Measurements from ENCODE around the gene PNPLA8. TPM values are rescaled to one million over a fixed set of nuclear protein-coding genes. Genes with fewer than 3 reads are reported as not detected.
A peak's percentile ranks its signal among the peaks of the same experiment; 100 is the strongest.

Gene PNPLA8
- total RNA-seq, 1 donor from 2014 or later, result 27.4 TPM

DNA sequence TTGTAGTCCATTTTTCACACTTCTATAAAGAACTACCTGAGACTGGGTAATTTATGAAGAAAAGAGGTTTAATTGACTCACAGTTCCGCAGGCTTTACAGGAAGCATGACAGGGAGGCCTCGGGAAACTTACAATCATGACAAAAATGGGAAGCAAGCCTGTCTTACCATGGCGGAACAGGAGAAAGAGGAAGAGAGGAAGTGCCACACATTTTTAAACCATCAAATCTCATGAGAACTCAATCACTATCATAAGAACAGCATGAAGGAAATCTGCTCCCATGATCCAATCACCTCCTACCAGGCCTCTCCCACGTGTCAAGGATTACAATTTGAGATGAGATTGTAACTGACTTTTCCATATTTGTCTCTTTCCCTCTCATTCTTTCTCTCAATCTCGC, 9.3 kb upstream of the PNPLA8 start:
- no peak for ATAC-seq
- intact Hi-C loops (cut with DNase I), result no loop called here
- TF ChIP-seq, protein P1, sequence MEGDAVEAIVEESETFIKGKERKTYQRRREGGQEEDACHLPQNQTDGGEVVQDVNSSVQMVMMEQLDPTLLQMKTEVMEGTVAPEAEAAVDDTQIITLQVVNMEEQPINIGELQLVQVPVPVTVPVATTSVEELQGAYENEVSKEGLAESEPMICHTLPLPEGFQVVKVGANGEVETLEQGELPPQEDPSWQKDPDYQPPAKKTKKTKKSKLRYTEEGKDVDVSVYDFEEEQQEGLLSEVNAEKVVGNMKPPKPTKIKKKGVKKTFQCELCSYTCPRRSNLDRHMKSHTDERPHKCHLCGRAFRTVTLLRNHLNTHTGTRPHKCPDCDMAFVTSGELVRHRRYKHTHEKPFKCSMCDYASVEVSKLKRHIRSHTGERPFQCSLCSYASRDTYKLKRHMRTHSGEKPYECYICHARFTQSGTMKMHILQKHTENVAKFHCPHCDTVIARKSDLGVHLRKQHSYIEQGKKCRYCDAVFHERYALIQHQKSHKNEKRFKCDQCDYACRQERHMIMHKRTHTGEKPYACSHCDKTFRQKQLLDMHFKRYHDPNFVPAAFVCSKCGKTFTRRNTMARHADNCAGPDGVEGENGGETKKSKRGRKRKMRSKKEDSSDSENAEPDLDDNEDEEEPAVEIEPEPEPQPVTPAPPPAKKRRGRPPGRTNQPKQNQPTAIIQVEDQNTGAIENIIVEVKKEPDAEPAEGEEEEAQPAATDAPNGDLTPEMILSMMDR (IDR thresholded peaks at IDR 0.05), result no peak
- Histone ChIP-seq H3K27ac (no peak overlapping the region), H3K9me3 (no peaks in the 10 kb centered on the region), H3K36me3 (no peaks in the 10 kb centered on the region), H3K4me3 (no peak overlapping the region), H3K27me3 (no peaks in the 10 kb centered on the region), H3K4me1 (no peaks in the 10 kb centered on the region)
- DNase-seq, result no peak

DNA sequence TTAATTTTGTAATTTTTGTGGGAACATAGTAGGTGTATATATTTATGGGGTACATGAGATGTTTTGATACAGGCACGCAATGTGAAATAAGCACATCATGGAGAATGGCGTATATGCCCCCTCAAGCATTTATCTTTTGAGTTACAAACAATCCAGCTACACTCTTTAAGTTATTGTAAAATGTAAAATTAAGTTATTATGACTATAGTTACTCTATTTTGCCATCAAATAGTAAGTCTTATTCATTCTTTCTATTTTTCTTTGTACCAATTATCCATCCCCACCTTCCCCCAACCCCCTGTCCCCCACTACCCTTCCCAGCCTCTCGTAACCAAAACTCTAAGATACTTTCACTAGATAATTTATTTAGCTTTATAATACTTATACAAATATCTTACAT, 7.8 kb upstream of the PNPLA8 start:
- DNase-seq (no peak), ATAC-seq (no peak)
- intact Hi-C loops (cut with DNase I), result no loop called here
- TF ChIP-seq, protein P1 (IDR thresholded peaks at IDR 0.05), result no peak
- Histone ChIP-seq H3K27ac (no peak overlapping the region), H3K9me3 (no peaks in the 10 kb centered on the region), H3K4me3 (no peak overlapping the region), H3K36me3 (no peaks in the 10 kb centered on the region), H3K27me3 (no peaks in the 10 kb centered on the region), H3K4me1 (no peaks in the 10 kb centered on the region)

DNA sequence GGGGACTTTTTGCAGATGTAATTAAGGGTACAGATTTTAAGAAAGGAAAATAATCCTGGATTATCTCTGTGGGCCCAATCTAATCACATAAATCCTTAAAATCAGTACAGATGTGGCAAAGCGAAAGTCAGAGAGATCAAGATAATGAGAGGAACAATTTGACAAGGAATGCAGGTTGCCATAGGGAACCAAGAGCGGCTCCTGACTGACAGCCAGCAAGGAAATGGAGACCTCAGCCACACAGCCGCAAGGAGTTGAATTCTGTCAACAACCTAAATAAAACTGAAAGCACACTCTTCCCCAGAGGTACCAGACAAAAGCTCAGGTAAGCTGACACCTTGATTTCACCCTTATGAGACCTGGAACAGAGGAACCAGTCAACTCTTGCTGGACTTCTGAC, 3.4 kb upstream of the PNPLA8 start:
- ATAC-seq (no peak), DNase-seq (no peak)
- Histone ChIP-seq H3K9me3 (no peaks in the 10 kb centered on the region), H3K4me3 (no peak overlapping the region), H3K4me1 (peaks cover 12% of the 10 kb centered on the region), H3K27me3 (no peaks in the 10 kb centered on the region), H3K36me3 (no peaks in the 10 kb centered on the region), H3K27ac (no peak overlapping the region)
- TF ChIP-seq, protein P1 (IDR thresholded peaks at IDR 0.05), result no peak
- intact Hi-C loops (cut with DNase I), result no loop called here

DNA sequence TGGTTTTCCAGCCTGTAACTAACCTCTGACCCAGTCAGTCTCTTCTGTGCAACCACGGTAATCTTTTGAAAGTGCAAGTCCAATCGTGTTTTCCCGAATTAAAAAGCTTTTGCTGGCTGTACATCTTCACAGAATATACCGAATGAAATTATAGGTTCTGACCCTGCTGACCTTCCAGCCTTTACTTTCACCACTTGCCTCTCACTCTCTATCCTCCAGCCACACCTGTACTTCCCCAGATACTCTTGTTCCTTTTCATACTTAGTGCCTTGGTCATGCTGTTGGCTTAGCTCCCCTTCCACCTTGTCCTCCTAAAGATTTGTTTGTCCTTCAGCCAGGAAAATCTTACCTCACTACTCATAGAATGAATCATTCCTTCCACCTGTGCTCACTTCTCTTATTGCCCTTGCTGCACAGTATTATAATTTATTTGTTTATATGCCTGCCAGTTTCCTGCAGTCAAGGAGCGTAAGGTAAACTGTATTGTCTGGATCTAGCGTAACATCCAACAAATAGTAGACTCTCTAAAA, 2.3 kb upstream of the PNPLA8 start:
- DNase-seq (no peak), ATAC-seq (no peak)
- H3K4me3 ChIP-seq, result no peak overlapping the region
- H3K27ac ChIP-seq, result no peak overlapping the region
- H3K4me1 ChIP-seq, result peaks cover 19% of the 10 kb centered on the region
- H3K36me3 ChIP-seq, result no peaks in the 10 kb centered on the region
- intact Hi-C loops (cut with DNase I), result no loop called here
- no peaks in the 10 kb centered on the region for H3K9me3 ChIP-seq
- no peaks in the 10 kb centered on the region for H3K27me3 ChIP-seq
- TF ChIP-seq, protein P1 (IDR thresholded peaks at IDR 0.05), result no peak

DNA sequence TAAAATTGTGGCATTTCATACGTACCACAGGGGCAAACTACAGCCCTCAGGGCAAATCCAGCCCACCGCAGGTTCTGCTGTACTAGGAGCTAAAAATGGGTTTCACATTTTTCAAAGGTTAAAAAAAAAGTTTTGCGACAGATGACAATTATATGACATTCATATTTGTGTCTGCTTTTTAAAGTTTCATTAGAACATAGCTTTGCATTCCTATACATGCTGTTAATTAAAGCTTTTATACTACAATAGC, 758 bp upstream of the PNPLA8 start:
- intact Hi-C loops (cut with DNase I), result no loop called here
- Histone ChIP-seq H3K27me3 (no peaks in the 10 kb centered on the region), H3K9me3 (no peaks in the 10 kb centered on the region), H3K4me1 (peaks cover 19% of the 10 kb centered on the region), H3K27ac (peak overlapping the region; percentile 98), H3K4me3 (peak overlapping the region; percentile 68), H3K36me3 (no peaks in the 10 kb centered on the region)
- TF ChIP-seq, protein P1 (IDR thresholded peaks at IDR 0.05), result no peak
- ATAC-seq (no peak), DNase-seq (no peak)

DNA sequence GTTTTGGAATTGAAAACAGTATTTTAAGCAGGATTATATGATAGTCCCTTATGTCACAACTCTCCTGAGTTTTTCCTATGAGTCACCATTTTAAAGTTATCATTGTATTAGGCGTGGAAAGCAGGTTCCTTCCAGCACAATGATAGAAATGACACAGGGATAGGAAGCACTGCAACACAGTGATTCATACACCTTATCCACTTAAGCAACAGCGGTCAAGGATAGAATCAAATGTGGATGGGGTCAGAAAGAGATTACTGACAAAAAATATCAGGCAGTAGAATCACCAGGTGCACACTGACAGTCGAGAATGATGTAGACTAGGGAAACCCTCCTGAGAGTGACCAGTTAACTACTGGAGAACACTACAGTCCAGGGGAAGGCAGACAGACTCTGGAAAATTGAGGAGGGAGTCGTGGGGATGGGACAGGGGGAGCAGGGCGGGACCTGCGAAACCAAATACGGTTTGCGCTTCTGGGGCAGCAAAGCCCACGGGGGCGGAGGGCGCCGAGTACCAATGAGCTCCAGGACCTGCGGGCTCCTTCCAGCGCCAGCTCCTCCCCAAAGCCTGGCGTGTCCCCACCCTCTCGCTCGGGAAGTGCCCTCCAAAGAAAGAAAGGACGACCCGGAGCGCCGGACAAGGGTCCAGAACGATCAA, 479 bp downstream of the PNPLA8 start:
- peak overlapping the region; percentile 68 for H3K4me3 ChIP-seq
- ATAC-seq, result peak; percentile 78
- intact Hi-C loops (cut with DNase I), result no loop called here
- no peak for DNase-seq
- H3K4me1 ChIP-seq, result peaks cover 19% of the 10 kb centered on the region
- peaks cover 7% of the 10 kb centered on the region for H3K36me3 ChIP-seq
- no peaks in the 10 kb centered on the region for H3K27me3 ChIP-seq
- no peaks in the 10 kb centered on the region for H3K9me3 ChIP-seq
- peak overlapping the region; percentile 98 for H3K27ac ChIP-seq
- TF ChIP-seq, protein P1 (IDR thresholded peaks at IDR 0.05), result no peak

All from upper lobe of right lung (tissue), 1 donor.